ENCODE results near the gene CMTM7.

The CMTM7 gene

DNA sequence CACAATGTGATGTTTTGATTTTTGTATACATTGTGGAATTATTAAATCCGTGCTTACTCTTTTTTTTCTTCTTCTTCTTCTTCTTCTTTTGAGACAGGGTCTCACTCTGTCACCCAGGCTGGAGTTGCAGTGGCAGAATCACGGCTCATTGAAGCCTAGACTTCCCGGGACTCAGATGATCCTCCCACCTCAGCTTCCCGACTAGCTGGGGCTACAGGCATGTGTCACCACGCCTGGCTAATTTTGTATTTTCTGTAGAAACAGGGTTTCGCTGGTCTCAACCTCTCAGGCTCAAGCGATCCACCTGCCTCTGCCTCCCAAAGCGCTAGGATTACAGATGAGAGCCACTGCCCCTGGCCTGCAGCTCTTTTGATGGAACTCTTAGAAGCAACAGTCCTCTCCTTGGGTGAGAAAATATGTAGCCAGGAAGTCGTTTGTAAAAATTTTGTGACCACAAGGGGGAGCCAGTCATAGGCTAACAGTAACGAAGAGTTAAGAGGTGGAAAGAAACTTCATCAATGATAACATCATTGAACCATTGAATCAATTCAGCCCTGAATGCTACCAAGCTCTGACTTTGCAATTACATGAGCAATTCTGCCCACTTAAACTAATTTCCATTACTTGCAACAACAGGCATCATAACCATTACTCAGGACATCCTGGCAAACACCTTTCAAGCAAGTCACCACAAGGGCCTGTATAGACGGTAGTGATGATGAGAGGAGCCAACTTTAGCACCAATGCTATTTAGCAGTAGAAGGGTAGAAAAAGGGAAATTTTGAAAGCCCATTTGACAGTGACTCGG, 16.7 kb upstream of the CMTM7 start (continued):
- TF ChIP-seq, protein P1, sequence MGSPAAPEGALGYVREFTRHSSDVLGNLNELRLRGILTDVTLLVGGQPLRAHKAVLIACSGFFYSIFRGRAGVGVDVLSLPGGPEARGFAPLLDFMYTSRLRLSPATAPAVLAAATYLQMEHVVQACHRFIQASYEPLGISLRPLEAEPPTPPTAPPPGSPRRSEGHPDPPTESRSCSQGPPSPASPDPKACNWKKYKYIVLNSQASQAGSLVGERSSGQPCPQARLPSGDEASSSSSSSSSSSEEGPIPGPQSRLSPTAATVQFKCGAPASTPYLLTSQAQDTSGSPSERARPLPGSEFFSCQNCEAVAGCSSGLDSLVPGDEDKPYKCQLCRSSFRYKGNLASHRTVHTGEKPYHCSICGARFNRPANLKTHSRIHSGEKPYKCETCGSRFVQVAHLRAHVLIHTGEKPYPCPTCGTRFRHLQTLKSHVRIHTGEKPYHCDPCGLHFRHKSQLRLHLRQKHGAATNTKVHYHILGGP (tag by site-specific recombination; IDR thresholded peaks at IDR 0.05): no peak

DNA sequence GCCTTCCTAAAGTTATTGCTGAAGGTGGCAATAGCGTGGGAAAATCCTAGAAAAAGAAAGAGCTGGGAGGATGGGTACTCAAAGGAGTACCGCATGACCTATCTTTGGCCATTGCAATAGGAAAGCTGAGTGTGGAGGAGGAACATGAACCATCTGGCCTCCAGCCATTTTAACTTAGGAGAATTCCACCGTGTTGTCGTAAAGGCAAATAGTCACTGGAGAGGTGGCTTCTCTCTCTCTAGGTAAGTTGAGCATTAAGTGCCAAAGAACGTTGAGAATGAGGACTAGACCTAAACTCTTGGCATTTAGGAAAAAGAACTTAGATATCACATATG, 16.1 kb upstream of the CMTM7 start:
- Histone ChIP-seq H3K4me3 (ENCODE audit: low read depth, low read length) (no peak overlapping the region), H3K36me3 (ENCODE audit: control insufficient read depth in 2 of 2, insufficient read depth in 1 of 2, low read length in 2 of 2) (no peaks in the 10 kb centered on the region; a peak in 1 of 3 replicates), H3K4me1 (ENCODE audit: control insufficient read depth, insufficient read depth, low read length) (no peaks in the 10 kb centered on the region), H3K9me3 (ENCODE audit: control insufficient read depth, insufficient read depth, low read depth, low read length) (no peaks in the 10 kb centered on the region), H3K27ac (ENCODE audit: extremely low read depth, low read depth, low read length) (no peak overlapping the region)
- TF ChIP-seq SALL2 (tag by site-specific recombination; IDR thresholded peaks at IDR 0.05; ENCODE audit: borderline replicate concordance): no peak
- TF ChIP-seq ZNF558 (tag by site-specific recombination; IDR thresholded peaks at IDR 0.05): no peak
- TF ChIP-seq, protein P2, sequence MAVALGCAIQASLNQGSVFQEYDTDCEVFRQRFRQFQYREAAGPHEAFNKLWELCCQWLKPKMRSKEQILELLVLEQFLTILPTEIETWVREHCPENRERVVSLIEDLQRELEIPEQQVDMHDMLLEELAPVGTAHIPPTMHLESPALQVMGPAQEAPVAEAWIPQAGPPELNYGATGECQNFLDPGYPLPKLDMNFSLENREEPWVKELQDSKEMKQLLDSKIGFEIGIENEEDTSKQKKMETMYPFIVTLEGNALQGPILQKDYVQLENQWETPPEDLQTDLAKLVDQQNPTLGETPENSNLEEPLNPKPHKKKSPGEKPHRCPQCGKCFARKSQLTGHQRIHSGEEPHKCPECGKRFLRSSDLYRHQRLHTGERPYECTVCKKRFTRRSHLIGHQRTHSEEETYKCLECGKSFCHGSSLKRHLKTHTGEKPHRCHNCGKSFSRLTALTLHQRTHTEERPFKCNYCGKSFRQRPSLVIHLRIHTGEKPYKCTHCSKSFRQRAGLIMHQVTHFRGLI (tag by site-specific recombination; IDR thresholded peaks at IDR 0.05): no peak
- TF ChIP-seq BCL11B (tag by site-specific recombination; IDR thresholded peaks at IDR 0.05; ENCODE audit: low read depth): no peak
- TF ChIP-seq, protein P3, sequence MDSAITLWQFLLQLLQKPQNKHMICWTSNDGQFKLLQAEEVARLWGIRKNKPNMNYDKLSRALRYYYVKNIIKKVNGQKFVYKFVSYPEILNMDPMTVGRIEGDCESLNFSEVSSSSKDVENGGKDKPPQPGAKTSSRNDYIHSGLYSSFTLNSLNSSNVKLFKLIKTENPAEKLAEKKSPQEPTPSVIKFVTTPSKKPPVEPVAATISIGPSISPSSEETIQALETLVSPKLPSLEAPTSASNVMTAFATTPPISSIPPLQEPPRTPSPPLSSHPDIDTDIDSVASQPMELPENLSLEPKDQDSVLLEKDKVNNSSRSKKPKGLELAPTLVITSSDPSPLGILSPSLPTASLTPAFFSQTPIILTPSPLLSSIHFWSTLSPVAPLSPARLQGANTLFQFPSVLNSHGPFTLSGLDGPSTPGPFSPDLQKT (IDR thresholded peaks at IDR 0.05; ENCODE audit: borderline replicate concordance, low read depth, low read length): no peak
- no peak for TF ChIP-seq ZNF776 (tag by site-specific recombination; IDR thresholded peaks at IDR 0.05; ENCODE audit: borderline replicate concordance)
- TF ChIP-seq ZFP41 (tag by site-specific recombination; IDR thresholded peaks at IDR 0.05; ENCODE audit: borderline replicate concordance): no peak
- TF ChIP-seq, protein P4, sequence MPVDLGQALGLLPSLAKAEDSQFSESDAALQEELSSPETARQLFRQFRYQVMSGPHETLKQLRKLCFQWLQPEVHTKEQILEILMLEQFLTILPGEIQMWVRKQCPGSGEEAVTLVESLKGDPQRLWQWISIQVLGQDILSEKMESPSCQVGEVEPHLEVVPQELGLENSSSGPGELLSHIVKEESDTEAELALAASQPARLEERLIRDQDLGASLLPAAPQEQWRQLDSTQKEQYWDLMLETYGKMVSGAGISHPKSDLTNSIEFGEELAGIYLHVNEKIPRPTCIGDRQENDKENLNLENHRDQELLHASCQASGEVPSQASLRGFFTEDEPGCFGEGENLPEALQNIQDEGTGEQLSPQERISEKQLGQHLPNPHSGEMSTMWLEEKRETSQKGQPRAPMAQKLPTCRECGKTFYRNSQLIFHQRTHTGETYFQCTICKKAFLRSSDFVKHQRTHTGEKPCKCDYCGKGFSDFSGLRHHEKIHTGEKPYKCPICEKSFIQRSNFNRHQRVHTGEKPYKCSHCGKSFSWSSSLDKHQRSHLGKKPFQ (tag by site-specific recombination; IDR thresholded peaks at IDR 0.05): no peak
- no peak for TF ChIP-seq ZNF394 (tag by site-specific recombination; IDR thresholded peaks at IDR 0.05; ENCODE audit: borderline replicate concordance)
- no peak for TF ChIP-seq ZNF707 (tag by site-specific recombination; IDR thresholded peaks at IDR 0.05)
- no peak for TF ChIP-seq ZSCAN23 (tag by site-specific recombination; IDR thresholded peaks at IDR 0.05)
- no peak for TF ChIP-seq GLI4 (tag by site-specific recombination; IDR thresholded peaks at IDR 0.05)
- ChIA-PET POLR2A (no interaction called here), CTCF (interaction anchor here (0.6 to 4.5 kb wide), 14 partner anchors 7 to 481 kb away, joined by 3 to 57 read pairs (median 6); no protein-coding TSS in a partner anchor)

DNA sequence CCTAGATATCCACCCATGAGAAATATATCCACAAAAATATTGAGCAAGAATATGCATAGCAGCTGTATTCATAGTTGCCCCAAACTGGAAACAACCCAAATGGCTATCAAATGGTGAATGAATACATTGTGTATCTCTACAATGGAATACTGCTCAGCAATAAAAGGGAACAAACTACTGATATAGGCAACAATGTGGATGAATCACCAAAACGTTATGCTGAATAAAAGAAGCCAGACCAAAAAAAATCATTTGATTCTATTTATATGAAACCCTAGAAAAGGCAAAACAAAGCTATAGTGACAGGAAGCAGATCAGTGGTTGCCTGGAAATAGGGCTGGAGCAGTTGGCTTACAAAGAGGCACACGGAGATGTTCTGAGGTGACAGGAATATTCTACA, 15.5 kb upstream of the CMTM7 start:
- H3K4me3 ChIP-seq (ENCODE audit: low read depth, low read length): no peak overlapping the region
- no peaks in the 10 kb centered on the region; a peak in 1 of 3 replicates for H3K36me3 ChIP-seq (ENCODE audit: control insufficient read depth in 2 of 2, insufficient read depth in 1 of 2, low read length in 2 of 2)
- TF ChIP-seq KLF7 (tag by site-specific recombination; IDR thresholded peaks at IDR 0.05; ENCODE audit: borderline replicate concordance): no peak
- no peak for TF ChIP-seq ZNF544 (tag by site-specific recombination; IDR thresholded peaks at IDR 0.05)
- no peak for TF ChIP-seq ZNF311 (tag by site-specific recombination; IDR thresholded peaks at IDR 0.05; ENCODE audit: borderline replicate concordance)
- TF ChIP-seq ZNF600 (tag by site-specific recombination; IDR thresholded peaks at IDR 0.05): no peak
- TF ChIP-seq ZNF571 (tag by site-specific recombination; IDR thresholded peaks at IDR 0.05): no peak
- TF ChIP-seq ZNF837 (tag by site-specific recombination; IDR thresholded peaks at IDR 0.05): no peak
- TF ChIP-seq, protein P5, sequence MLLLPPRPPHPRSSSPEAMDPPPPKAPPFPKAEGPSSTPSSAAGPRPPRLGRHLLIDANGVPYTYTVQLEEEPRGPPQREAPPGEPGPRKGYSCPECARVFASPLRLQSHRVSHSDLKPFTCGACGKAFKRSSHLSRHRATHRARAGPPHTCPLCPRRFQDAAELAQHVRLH (tag by site-specific recombination; IDR thresholded peaks at IDR 0.05): no peak
- H3K4me1 ChIP-seq (ENCODE audit: control insufficient read depth, insufficient read depth, low read length): no peaks in the 10 kb centered on the region
- ChIA-PET CTCF (interaction anchor here (0.6 to 4.5 kb wide), 14 partner anchors 7 to 481 kb away, joined by 3 to 57 read pairs (median 4); no protein-coding TSS in a partner anchor), POLR2A (no interaction called here)
- no peak overlapping the region for H3K27ac ChIP-seq (ENCODE audit: extremely low read depth, low read depth, low read length)
- no peaks in the 10 kb centered on the region for H3K9me3 ChIP-seq (ENCODE audit: control insufficient read depth, insufficient read depth, low read depth, low read length)

Data from HEK293 (cell line).